ENCODE measurements around the gene MIPOL1. TPM values are rescaled to one million over a fixed set of nuclear protein-coding genes. Genes with fewer than 3 reads are reported as not detected.
"Not testable (repeated sequence)": the region's sequence is repeated elsewhere in the genome, so short reads cannot be mapped to it uniquely, and the experiment has no call there.

The MIPOL1 gene
- total RNA-seq (ENCODE audit: unreplicated experiment) = 12.1 TPM
- long read RNA-seq, partial matches to known transcripts = 0 of 1 reads
- long read RNA-seq, other reads (novel, unspliced or antisense) = 1 of 1 reads

GRCh38 chr14:37197421-37198272 lies at the start of gene MIPOL1:
TSS of gene MIPOL1 (plus strand) at chr14:37197937. CDS start at chr14:37247889, 49,952 bp downstream.
- no peaks in the 10 kb centered on the region for H3K9me3 Mint-ChIP-seq (ENCODE audit: unreplicated experiment)
- H3K4me1 Mint-ChIP-seq (ENCODE audit: unreplicated experiment) = peaks cover 10% of the 10 kb centered on the region
- H3K27ac Mint-ChIP-seq (ENCODE audit: unreplicated experiment) = peak within 1 kb of the TSS; percentile 86
- no peaks in the 10 kb centered on the region for H3K36me3 Mint-ChIP-seq (ENCODE audit: low read depth, unreplicated experiment)
- DNase-seq (ENCODE audit: low spot score) = peak; percentile 77
- no peak for TF ChIP-seq CTCF (IDR thresholded peaks at IDR 0.05; ENCODE audit: unreplicated experiment)
- peaks cover 2% of the 10 kb centered on the region for H3K27me3 Mint-ChIP-seq (ENCODE audit: unreplicated experiment)
- H3K4me3 Mint-ChIP-seq (ENCODE audit: unreplicated experiment) = peak within 1 kb of the TSS; percentile 89

- no peak for DNase-seq (ENCODE audit: low spot score)
- Mint-ChIP-seq H3K36me3 (ENCODE audit: low read depth, unreplicated experiment) (no peaks in the 10 kb centered on the region), H3K27ac (ENCODE audit: unreplicated experiment) (no peak overlapping the region), H3K27me3 (ENCODE audit: unreplicated experiment) (peaks cover 2% of the 10 kb centered on the region), H3K4me3 (ENCODE audit: unreplicated experiment) (no peak overlapping the region), H3K4me1 (ENCODE audit: unreplicated experiment) (peaks cover 3% of the 10 kb centered on the region), H3K9me3 (ENCODE audit: unreplicated experiment) (no peaks in the 10 kb centered on the region)
- peak; percentile 85 for TF ChIP-seq CTCF (IDR thresholded peaks at IDR 0.05; ENCODE audit: unreplicated experiment)
Measured at GRCh38 chr14:37150414-37150813, 47.3 kb upstream of the MIPOL1 start.

GRCh38 chr14:37153005-37153404 lies 44.7 kb upstream of the MIPOL1 start:
- no peaks in the 10 kb centered on the region for H3K9me3 Mint-ChIP-seq (ENCODE audit: unreplicated experiment)
- DNase-seq (ENCODE audit: low spot score) = no peak
- TF ChIP-seq CTCF (IDR thresholded peaks at IDR 0.05; ENCODE audit: unreplicated experiment) = no peak
- H3K4me3 Mint-ChIP-seq (ENCODE audit: unreplicated experiment) = no peak overlapping the region
- H3K27ac Mint-ChIP-seq (ENCODE audit: unreplicated experiment) = no peak overlapping the region
- peaks cover 3% of the 10 kb centered on the region for H3K4me1 Mint-ChIP-seq (ENCODE audit: unreplicated experiment)
- no peaks in the 10 kb centered on the region for H3K36me3 Mint-ChIP-seq (ENCODE audit: low read depth, unreplicated experiment)
- H3K27me3 Mint-ChIP-seq (ENCODE audit: unreplicated experiment) = peaks cover 2% of the 10 kb centered on the region

GRCh38 chr14:37153483-37153882 lies 44.3 kb upstream of the MIPOL1 start:
- Mint-ChIP-seq H3K4me3 (ENCODE audit: unreplicated experiment) (no peak overlapping the region), H3K9me3 (ENCODE audit: unreplicated experiment) (no peaks in the 10 kb centered on the region), H3K36me3 (ENCODE audit: low read depth, unreplicated experiment) (no peaks in the 10 kb centered on the region), H3K27me3 (ENCODE audit: unreplicated experiment) (peaks cover 4% of the 10 kb centered on the region), H3K4me1 (ENCODE audit: unreplicated experiment) (peaks cover 3% of the 10 kb centered on the region), H3K27ac (ENCODE audit: unreplicated experiment) (no peak overlapping the region)
- DNase-seq (ENCODE audit: low spot score) = no peak
- TF ChIP-seq CTCF (IDR thresholded peaks at IDR 0.05; ENCODE audit: unreplicated experiment) = no peak

GRCh38 chr14:37157987-37158386 lies 39.8 kb upstream of the MIPOL1 start:
- H3K4me1 Mint-ChIP-seq (ENCODE audit: unreplicated experiment) = no peaks in the 10 kb centered on the region
- H3K9me3 Mint-ChIP-seq (ENCODE audit: unreplicated experiment) = no peaks in the 10 kb centered on the region

GRCh38 chr14:37162307-37162706 lies 35.4 kb upstream of the MIPOL1 start:
- H3K9me3 Mint-ChIP-seq (ENCODE audit: unreplicated experiment); H3K4me1 Mint-ChIP-seq (ENCODE audit: unreplicated experiment); H3K27ac Mint-ChIP-seq (ENCODE audit: unreplicated experiment); DNase-seq (ENCODE audit: low spot score); H3K27me3 Mint-ChIP-seq (ENCODE audit: unreplicated experiment); H3K4me3 Mint-ChIP-seq (ENCODE audit: unreplicated experiment); H3K36me3 Mint-ChIP-seq (ENCODE audit: low read depth, unreplicated experiment): not testable (repeated sequence)

More at GRCh38 chr14:37157987-37158386, 39.8 kb upstream of the MIPOL1 start:
- DNase-seq (ENCODE audit: low spot score) = no peak
- H3K27ac Mint-ChIP-seq (ENCODE audit: unreplicated experiment) = no peak overlapping the region
- no peak for TF ChIP-seq CTCF (IDR thresholded peaks at IDR 0.05; ENCODE audit: unreplicated experiment)
- H3K36me3 Mint-ChIP-seq (ENCODE audit: low read depth, unreplicated experiment) = no peaks in the 10 kb centered on the region
- peaks cover 4% of the 10 kb centered on the region for H3K27me3 Mint-ChIP-seq (ENCODE audit: unreplicated experiment)
- H3K4me3 Mint-ChIP-seq (ENCODE audit: unreplicated experiment) = no peak overlapping the region
